HG02981 (cell line): ENCODE measurements around the gene MATN3.

Source experiments
- ATAC-seq: cut with Tn5 transposase; IDR thresholded peaks from one replicate; pipeline ENCODE4 v1.9.1; 2021; ENCODE audit warnings: mild to moderate bottlenecking, moderate library complexity; ENCODE audit not compliant: unreplicated experiment

The MATN3 gene

GRCh38 chr2:20040489-20041172, 28.2 kb upstream of the MATN3 start:
- ATAC-seq = no peak

- no peak for ATAC-seq
Observed at GRCh38 chr2:20037660-20038059, 25.2 kb upstream of the MATN3 start.

- no peak for ATAC-seq
Observed at GRCh38 chr2:20035955-20036666, 23.6 kb upstream of the MATN3 start.

- ATAC-seq = no peak
Observed at GRCh38 chr2:20034821-20035220, 22.4 kb upstream of the MATN3 start.

- no peak for ATAC-seq
Observed at GRCh38 chr2:20034218-20034617, 21.8 kb upstream of the MATN3 start.

- no peak for ATAC-seq
Observed at GRCh38 chr2:20033322-20033721, 20.9 kb upstream of the MATN3 start.

- ATAC-seq = no peak
Observed at GRCh38 chr2:20030224-20030623, 17.8 kb upstream of the MATN3 start.

GRCh38 chr2:20027705-20028434, 15.4 kb upstream of the MATN3 start:
- no peak for ATAC-seq

GRCh38 chr2:20027260-20027677, 14.8 kb upstream of the MATN3 start:
- ATAC-seq = no peak

- no peak for ATAC-seq
Observed at GRCh38 chr2:20025065-20025786, 12.8 kb upstream of the MATN3 start.

- ATAC-seq = no peak
Observed at GRCh38 chr2:20023688-20024087, 11.2 kb upstream of the MATN3 start.

- ATAC-seq = no peak
Observed at GRCh38 chr2:20021405-20022009, 9.0 kb upstream of the MATN3 start.

- no peak for ATAC-seq
Observed at GRCh38 chr2:20019747-20020146, 7.3 kb upstream of the MATN3 start.

GRCh38 chr2:20018601-20019152, 6.2 kb upstream of the MATN3 start:
- ATAC-seq = no peak

GRCh38 chr2:20016346-20016745, 3.9 kb upstream of the MATN3 start:
- no peak for ATAC-seq

GRCh38 chr2:20015482-20016083, 3.1 kb upstream of the MATN3 start:
- ATAC-seq = no peak

GRCh38 chr2:20013126-20013849, 820 bp upstream of the MATN3 start:
- no peak for ATAC-seq

- no peak for ATAC-seq
Observed at GRCh38 chr2:20012032-20012281, 511 bp downstream of the MATN3 start.

GRCh38 chr2:20011276-20012031, 1.0 kb downstream of the MATN3 start:
- ATAC-seq = no peak
